GM18861 (cell line): ENCODE results near the gene RCOR2.

Experiments used
- ATAC-seq: cut with Tn5 transposase; IDR thresholded peaks from one replicate; pipeline ENCODE4 v1.9.1; 2021; ENCODE audit not compliant: unreplicated experiment

RCOR2 gene

DNA sequence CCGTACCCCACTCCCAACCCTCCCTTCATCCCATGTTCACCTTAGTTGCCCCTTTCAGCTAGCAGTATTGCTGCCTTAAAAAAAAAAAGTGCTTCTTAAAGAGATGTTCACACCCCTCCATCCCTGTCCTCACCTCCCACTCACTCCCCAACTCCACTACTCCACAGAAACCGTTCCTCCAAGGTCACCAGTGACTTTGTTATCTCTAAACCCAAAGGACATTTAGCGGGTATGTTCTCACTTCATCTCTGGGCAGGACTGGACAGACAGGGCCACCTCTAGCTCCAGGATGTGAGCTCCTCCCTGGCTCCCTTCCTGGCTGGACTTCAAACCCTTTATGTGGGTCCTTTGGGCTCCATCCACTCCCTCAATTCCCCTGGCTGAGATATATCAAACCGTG is 6.4 kb upstream of the RCOR2 start:
- ATAC-seq: no peak

DNA sequence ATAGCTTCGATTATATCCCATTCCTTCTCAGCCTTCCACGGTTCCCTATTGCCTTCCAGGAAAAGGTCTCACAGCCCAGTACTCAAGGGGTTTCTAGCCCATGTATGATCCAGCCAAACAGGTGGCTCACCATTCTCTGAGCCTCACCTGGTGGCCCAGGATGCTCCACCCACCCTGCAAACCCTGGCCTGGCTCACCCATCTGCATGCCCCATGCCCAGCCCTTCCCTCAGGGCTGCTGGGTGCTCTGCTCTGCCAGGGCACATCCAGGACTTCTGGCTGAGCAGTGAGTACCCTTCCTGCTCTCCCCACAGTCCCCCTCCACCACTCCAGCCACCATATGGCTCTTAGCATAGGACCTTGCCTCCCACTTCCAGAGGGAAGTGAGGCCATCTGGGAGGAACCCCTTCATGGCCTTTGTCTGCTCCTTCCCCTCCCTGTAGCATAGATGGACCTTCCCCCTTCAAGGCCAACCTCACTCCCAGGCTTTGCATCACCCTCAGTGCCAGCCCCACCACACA is 5.8 kb upstream of the RCOR2 start:
- no peak for ATAC-seq

DNA sequence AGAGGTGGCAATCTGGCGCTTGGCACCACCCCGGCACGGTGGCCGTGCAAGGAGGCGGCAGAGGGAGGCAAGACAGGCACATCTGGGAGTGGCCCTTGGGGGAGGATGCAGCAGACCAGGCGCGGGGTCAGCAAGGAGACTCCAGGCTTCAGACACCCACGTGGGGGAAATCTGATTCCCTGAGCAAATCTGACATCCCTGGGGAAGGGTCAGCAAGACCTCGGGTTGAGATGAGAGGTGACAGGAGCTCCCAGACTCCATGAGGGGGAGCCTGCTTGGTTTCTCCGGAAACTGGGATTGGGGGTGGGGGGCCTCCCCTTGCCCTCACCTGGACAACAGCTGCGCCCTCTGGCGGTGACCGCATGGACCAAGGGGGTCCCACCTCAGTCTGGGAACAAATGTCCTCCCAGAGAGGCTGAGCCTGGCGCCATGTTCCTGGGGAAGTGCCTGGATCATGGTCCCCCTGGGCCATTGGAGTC is 4.0 kb upstream of the RCOR2 start:
- no peak for ATAC-seq

DNA sequence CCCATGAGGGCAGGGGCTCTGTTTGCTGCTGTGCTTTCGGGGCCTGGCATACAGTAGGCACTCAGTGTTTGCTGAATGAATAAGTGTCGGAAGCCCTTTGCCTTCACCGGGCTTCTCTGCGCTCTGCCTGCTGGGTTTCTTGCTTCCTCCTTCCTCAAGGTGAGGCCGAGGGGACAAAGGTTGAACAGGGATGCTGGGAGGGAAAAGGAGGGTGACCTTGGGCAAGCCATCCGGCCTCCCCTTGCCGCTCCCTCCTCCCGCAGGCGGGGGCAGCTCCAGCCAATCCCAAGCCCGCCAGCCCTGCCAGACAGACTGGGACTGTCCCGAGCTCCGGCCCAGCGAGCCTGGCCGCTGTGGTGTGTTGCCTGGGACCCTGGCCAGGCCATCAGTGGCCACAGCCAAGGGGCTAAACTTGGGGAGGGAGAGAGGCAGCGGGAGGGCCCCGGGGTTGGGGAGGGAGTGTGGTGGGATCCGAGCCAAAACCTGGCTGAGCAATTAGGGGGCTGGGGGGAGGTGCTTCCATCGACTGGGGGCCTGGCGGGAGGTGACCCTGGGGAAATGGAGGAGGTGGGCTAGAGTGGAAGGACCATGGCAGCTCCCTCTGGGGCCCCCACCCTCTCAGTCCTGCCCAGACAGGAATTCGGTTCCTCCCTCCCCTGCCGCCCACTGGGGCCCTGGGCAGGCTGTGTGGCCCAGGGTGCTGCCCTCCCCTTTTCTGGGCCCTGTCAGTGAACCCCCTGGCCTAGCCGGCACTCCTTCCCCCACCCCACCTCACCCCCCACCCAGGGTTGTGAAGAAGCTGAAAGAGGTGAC is 3.4 kb upstream of the RCOR2 start:
- ATAC-seq: no peak

DNA sequence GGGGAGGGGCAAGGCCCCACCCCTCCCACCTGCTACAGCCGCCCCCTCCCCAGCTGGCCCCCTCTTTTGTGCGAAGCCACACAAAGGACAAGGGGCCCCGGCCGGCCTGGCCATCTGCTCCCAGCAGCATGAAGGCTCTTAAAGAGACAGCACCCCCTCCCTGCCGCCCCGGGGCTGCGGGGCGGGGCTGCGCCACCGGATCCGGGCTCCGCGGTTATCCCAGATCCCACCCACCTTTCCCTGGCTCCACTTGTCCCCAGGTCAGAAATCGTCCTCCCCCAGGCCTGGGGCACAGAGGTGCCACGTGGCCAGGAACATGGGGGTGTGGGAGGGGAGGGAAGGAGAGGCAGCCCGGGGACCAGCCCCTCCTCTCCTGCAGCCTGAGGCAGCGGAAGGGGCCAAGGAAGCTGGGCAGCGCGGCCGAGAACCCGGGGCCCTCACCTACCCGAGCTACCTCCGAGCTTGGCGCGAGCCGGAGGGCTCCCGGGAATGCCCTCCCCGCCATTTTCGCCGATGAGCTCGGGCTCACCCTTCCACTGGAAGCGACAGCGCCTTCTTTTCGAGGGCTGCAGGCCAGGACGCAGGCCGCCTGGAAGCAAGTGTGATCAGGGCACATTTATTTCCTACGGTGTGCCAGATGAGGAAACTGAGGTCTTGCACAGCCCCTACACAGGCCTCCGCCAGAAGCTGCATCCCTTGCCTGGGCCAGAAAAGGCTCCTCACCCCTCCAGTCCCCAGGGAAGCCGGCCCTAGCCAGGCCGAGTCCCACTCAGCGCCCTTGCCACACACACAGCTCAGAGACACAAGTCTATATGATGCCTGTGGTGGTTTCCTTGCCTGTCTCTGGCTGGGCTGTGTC is 2.5 kb upstream of the RCOR2 start:
- ATAC-seq: no peak

DNA sequence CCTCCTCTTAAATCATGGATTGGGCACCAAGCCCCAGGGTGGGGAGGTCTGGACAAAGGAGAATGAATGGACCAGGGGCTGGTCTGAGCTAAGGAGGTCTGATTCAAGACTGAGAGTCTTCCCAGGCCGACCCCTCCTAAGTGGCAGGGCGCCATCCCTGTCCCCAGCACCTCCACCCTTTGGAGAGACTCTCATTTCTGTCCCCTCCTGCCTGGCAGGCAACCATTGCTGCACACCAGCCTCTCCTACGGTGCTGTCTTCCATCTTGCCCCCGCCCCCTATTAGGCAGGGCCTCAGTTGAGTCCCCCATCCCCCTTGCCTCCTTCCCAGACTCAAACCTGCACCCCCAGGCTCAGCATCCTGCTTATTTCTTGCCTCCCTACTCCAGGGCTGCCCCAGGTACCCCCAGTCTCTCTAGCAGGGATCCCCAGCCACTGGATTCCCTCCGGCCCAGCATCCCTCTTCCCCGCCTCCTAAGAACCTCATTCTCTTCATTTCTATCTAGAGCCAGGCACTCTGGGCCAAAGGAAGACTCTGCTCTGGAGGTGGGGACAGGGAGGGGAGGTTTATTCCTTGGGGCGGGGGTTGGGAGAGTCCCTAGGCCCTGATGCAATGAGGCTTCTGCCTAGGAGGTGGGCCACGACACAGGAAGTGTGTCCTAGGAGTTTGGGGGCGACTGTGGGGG is 1.7 kb upstream of the RCOR2 start:
- ATAC-seq: no peak

DNA sequence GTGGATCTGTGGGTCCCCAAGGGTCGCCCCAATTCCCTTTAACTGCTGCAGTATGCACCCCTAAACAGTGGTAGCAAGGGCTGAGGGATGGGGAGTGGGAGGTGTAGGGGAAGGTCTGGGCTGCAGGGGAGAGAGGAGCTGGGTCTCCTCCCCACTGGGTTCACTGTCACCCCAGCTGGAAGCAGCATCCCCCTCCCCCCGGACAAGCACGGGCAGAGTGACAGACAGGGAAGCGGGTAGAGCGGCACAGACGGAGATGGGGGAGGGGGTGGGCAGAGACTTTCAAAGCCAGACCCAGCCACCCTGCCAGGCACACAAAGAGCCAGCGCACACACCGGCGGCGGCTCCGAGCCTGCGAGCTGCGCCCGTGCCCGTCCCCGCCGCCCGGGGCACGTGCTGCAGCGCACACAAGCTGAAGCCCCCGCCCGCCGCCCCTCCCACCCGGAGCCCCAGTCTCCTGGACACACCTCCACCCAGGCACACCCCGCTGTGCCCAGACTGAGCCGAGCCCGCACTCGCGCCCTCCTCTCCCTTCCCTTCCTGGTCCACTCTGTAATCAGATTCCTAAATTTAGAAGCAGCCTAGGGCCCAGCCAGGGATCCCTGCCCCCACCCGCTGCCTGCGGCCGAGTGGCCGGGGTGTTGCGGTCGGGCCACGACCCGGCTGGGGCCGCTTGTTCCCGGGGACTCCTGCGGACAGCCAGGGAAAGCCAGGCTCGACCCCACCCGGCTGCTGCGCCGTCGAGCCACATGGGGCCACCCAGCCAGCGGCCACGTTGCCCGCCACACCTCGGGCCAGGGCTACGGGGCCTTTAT is 935 bp upstream of the RCOR2 start:
- ATAC-seq: no peak

DNA sequence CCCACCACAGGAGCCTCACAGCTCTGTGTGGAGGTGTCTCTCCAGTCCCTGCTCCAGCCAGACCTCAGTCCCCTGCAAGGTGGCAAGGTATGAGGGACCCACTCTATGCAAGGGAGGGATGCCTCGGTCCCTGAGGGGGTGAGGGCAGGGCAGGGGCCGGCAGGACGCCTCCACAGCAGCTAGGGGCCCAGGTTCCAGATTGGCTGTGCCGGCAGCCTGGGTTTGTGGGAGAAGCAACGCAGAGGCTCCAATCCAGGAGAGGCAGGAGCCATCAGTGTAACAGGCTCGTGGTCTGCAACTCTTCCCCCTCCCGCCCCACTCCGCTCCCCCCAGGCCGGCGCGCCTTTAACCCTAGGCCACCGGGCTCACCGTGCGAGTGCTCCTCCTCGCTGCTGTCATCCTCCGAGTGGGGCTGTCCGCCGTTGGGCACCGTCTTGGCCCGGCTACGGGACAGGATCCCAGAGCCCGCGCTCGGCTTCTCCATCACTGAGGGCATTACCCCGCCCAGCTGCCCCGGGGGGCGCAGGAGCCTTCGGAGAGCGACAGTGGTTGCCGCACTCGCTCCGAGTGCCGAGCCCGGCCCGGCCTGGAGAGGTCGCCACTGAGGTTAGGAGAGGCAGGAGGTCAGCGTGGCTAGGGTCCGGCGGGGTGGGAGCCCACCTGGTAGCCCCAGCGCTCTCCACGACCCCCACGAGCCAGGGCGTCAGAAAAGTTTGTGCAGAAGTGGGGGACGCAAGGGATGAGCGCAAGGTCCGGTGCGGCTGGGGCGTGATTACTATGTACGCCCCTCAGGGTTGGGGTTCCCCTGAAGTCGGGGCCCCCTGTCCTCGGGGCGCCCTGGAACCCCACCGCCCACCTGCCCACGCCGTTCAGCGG is 765 bp downstream of the RCOR2 start:
- no peak for ATAC-seq

DNA sequence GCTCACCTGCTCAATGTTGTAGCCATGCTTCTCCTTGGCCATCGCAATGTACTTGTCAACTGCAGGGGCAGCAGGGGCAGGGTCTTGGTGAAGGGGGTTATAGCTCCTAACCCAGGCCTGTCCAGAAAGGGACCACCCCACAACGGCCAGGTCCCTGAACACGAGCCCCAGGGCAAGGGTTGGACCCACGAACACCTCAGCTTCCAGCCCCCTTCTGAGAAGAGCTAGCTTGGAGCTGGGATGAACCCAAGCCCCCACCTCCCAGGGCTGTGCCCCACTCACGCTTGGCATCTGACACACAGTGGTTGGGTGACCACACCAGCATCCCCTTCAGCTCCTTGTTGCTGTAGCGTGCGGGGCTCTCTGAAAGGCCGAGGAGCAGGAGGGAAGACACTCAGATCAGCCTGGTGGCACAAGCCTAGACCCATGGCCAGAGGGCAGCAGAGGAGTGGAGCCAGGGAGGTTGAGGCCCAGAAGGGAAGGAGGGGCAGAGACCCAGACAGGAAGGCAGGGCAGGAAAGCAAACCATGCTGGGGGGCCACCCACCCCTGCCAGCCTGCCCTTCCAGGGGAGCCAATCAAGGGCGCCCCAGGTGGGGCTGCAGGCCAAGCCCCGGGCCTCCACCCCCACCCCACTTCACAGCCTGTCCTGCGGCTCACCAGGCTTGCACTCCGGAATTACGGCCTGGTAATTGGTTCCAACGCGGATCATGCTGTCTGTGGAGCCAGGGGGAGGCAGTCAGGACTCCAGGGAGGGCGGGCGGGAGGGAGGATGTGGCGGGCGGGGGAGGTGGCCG is 1.9 kb downstream of the RCOR2 start:
- ATAC-seq: no peak

DNA sequence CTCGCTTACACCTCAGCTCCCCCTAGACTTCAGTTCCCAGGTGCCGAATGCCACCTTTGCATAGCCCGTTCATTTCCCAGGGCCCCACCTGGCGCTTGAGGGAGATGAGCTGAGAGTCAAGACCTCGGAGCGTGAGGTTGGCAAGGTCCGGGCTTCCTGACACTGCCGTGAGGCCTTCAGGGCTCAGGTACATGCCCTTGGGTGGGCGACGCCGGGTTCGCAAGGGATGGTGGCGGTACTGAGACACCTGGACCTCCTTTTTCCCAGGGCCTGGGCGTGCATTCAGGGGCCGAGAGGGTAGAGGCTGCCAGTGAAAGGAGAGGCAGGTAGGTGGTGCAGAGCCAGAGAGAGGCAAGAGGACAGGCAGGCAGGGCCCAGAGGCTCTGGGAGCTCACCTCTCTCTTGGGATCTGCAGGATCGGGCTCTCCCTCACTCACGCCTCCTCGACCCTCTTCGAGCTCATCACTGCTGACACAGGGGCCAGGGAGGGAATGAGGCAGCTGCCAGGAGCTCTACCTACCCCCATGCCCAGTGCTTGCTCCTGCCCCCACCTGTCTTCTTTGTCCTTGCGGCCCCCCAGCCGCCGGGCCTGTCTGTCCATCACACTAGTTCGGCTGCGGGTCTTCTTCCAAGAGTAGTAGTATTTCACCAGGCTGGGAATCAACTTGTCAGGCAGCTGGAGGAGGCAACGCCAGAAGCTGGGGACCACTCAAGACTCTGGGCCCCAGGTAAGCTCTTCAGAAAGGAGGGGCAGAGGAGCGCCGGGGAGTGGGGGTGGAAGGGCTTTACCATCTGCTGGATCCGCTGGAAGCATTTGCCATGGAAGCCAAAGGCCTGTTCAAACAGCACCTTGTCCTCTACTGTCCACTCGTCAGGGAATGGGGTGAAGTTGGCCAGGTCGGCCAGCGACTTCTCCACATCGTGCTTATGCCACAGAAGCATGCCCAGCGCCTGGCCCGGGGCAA is 2.8 kb downstream of the RCOR2 start:
- ATAC-seq: no peak

DNA sequence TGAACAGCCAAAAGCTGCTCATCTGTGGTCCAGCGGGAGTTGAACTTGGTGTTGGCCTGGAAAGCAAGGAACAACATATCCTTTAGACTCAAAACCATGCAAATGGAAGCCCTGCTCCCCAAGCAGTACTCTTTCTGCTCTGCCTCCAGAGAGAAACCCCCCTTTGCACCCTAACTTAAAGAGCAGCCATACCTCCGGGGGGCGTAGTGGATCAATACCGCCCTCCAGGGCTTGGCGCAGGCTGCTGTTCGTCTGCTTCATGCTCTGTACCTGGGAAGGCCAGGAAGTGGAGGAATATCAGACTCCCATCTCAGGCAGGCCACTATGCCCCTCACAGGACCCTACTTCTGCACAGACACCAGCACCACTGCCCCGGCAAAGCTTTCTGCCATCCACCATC is 4.3 kb downstream of the RCOR2 start:
- no peak for ATAC-seq

DNA sequence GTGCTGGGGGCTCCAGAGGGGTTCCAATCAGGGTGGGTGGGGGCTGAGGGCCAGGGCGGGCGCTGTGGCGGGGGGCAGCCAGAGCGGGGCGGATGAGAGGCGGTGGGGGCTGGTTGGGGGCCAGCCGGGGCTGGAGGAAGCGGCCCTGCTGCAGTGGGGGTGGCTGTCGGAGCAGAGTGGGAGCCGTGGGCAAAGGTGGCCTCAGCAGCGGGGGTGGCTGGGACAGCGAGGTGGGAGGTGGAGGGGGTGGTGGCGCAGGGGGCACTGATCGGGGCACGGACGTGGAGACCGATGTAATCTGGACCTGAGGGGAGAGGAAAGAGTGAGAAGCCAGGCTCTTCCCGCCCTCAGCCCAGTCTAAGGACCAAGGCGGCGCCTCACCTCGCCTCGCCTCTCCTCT is 5.1 kb downstream of the RCOR2 start:
- ATAC-seq: no peak

DNA sequence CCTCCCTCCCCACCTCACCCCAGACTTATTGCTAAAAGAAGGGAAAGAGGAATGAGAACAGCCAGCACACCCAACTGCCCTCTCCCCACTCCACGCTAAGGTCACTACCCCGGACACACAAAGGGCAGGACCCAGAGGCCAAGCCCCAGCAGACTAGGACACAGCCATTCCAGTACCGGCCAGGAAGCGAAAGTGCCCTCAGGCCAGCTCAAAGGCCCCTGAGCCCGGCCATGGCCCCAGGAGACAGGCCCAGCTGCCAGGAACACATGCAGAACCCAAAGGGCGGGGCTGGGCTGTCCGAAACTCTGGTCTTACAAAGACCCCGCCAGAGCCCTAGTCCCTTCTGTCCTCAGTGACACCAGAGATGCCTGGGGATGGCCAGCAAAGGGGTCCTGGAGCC is 5.5 kb downstream of the RCOR2 start:
- ATAC-seq: no peak

DNA sequence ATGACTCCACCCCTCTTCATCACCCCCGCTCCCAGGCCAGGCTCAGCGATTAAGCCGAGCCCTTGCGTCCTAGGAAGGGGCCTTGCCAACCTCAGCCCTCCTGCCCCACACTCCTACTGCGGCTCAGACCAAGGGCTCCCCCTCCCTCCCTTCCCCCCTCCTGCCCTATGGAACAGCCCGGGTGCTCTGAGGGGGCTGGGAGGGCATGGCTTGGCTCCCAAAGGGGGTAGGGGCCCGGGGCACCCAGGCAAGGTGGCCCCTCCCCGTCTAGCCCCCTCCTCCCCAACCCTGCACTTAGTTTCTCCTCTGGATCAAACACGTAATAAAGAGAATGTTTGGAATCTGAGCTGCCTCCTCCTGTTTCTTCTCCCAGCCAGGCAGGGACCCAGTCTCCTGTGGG is 6.3 kb downstream of the RCOR2 start:
- no peak for ATAC-seq

DNA sequence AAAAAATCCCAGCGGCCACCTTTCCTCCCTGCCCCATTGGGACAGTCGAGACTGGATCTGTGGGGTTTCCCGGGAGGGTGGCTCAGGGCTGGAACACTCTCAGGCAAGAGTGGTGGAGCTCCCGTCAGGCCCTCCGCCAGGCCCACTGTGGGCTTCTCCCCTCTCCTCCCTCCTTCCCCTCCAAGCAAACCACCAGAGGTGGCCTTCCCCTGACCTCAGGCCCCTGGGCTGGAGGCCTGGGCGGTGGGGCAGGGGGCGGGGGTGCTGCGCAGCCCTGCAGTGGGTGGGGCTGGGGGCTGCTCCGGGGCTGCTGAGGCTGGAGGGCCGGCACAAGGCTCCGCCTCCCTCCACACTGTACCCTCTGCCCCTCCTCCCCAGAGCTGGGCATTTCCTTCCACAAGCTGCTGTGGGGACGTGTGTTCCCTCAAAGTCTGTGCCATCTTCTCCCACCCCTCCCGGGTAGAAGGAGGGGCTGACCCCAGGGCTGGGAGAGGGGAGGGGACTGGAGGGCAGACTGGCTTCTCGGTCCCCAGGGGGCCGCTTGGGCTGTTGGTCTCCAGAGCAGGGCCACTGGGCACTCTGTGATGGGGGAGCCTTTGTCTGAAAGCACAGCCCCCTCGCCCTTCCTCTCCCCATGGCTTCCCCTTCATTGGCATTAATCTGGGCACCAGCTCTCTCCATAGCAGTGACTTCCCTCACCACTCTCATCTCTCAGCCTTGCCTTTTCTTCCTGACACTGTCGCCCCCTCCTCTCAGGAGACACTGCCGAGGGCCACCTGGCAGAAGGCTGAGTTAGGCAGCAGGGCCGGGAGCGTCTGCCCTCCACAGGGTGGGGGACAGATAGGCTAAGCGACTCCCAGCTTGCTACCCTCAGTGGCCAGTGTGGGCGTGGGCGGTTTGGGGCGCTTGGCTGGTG is 7.1 kb downstream of the RCOR2 start:
- ATAC-seq: no peak

DNA sequence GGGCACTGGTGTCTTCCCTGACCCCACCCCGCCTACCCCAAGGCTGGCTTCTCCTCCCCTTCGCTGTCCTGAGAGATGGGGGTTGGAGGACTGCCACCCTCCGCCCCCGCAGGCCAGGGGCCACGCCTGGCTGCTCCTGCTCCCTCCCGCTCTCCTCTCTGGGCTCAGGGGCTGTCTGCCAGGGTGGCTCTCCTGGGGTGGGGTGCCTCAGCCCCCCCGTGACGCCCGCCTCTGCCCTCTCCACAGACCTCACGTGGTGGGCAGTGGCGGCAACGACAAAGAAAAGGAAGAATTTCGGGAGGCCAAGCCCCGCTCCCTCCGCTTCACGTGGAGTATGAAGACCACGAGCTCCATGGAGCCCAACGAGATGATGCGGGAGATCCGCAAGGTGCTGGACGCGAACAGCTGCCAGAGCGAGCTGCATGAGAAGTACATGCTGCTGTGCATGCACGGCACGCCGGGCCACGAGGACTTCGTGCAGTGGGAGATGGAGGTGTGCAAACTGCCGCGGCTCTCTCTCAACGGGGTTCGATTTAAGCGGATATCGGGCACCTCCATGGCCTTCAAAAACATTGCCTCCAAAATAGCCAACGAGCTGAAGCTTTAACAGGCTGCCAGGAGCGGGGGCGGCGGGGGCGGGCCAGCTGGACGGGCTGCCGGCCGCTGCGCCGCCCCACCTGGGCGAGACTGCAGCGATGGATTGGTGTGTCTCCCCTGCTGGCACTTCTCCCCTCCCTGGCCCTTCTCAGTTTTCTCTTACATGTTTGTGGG is 8.1 kb downstream of the RCOR2 start:
- ATAC-seq: no peak
